ENCODE results near the gene NGDN. TPM values are rescaled to one million over a fixed set of nuclear protein-coding genes. Genes with fewer than 3 reads are reported as not detected.

The NGDN gene
- total RNA-seq, 1 donor from 2014 or later, result 51.1 TPM

- no peak for TF ChIP-seq CTCF (conservative IDR thresholded peaks at IDR 0.05)
- no peak for DNase-seq (ENCODE audit: extremely low spot score, unreplicated experiment)
- H3K4me3 Mint-ChIP-seq, result no peak overlapping the region
- no peaks in the 10 kb centered on the region for H3K9me3 Mint-ChIP-seq
- no peak overlapping the region for H3K27ac Mint-ChIP-seq
- peaks cover 38% of the 10 kb centered on the region for H3K27me3 Mint-ChIP-seq
- no peaks in the 10 kb centered on the region for H3K36me3 Mint-ChIP-seq
- peaks cover 7% of the 10 kb centered on the region for H3K4me1 Mint-ChIP-seq (ENCODE audit: unreplicated experiment)
Measured at GRCh38 chr14:23428686-23429495, 40.6 kb upstream of the NGDN start.

- H3K9me3 Mint-ChIP-seq, result no peaks in the 10 kb centered on the region
- H3K36me3 Mint-ChIP-seq, result no peaks in the 10 kb centered on the region
- H3K27me3 Mint-ChIP-seq, result peaks cover 39% of the 10 kb centered on the region
- peaks cover 7% of the 10 kb centered on the region for H3K4me1 Mint-ChIP-seq (ENCODE audit: unreplicated experiment)
- no peak overlapping the region for H3K4me3 Mint-ChIP-seq
- H3K27ac Mint-ChIP-seq, result no peak overlapping the region
- TF ChIP-seq CTCF (conservative IDR thresholded peaks at IDR 0.05), result no peak
- no peak for DNase-seq (ENCODE audit: extremely low spot score, unreplicated experiment)
Measured at GRCh38 chr14:23430016-23430722, 39.3 kb upstream of the NGDN start.

- Mint-ChIP-seq H3K4me1 (ENCODE audit: unreplicated experiment) (peaks cover 7% of the 10 kb centered on the region), H3K27me3 (peaks cover 38% of the 10 kb centered on the region), H3K4me3 (no peak overlapping the region), H3K9me3 (no peaks in the 10 kb centered on the region), H3K36me3 (no peaks in the 10 kb centered on the region), H3K27ac (peak overlapping the region; percentile 14)
- no peak for DNase-seq (ENCODE audit: extremely low spot score, unreplicated experiment)
- no peak for TF ChIP-seq CTCF (conservative IDR thresholded peaks at IDR 0.05)
Measured at GRCh38 chr14:23430723-23431085, 38.8 kb upstream of the NGDN start.

- DNase-seq (ENCODE audit: extremely low spot score, unreplicated experiment), result no peak
- Mint-ChIP-seq H3K36me3 (no peaks in the 10 kb centered on the region), H3K27ac (no peak overlapping the region), H3K4me3 (no peak overlapping the region), H3K4me1 (ENCODE audit: unreplicated experiment) (peaks cover 7% of the 10 kb centered on the region), H3K9me3 (no peaks in the 10 kb centered on the region), H3K27me3 (peaks cover 38% of the 10 kb centered on the region)
- TF ChIP-seq CTCF (conservative IDR thresholded peaks at IDR 0.05), result no peak
Measured at GRCh38 chr14:23431486-23431885, 38.0 kb upstream of the NGDN start.

- Mint-ChIP-seq H3K4me3 (no peak overlapping the region), H3K27ac (no peak overlapping the region), H3K9me3 (no peaks in the 10 kb centered on the region), H3K27me3 (peaks cover 38% of the 10 kb centered on the region), H3K4me1 (ENCODE audit: unreplicated experiment) (peaks cover 7% of the 10 kb centered on the region), H3K36me3 (no peaks in the 10 kb centered on the region)
- no peak for DNase-seq (ENCODE audit: extremely low spot score, unreplicated experiment)
- no peak for TF ChIP-seq CTCF (conservative IDR thresholded peaks at IDR 0.05)
Measured at GRCh38 chr14:23432102-23432925, 37.2 kb upstream of the NGDN start.

Measured in type B pancreatic cell (in vitro differentiated cells).